BLaER1 treated with 17β-estradiol and CSF1 and Interleukin-3, amounts not matched to agents 10 nM and 100 nM (cell line): Measurements from ENCODE around the gene HRK.

Experiments used
- H3K27ac ChIP-seq, 11 experiments: shearing (Covaris generic); formaldehyde crosslinking; 2 replicates each; pipeline ENCODE4 v1.8.1; 2022
- H3K27me3 ChIP-seq, 11 experiments: shearing (Covaris generic); formaldehyde crosslinking; 2 replicates each; pipeline ENCODE4 v1.8.1; 2022
- H3K36me3 ChIP-seq, 11 experiments: shearing (Covaris generic); formaldehyde crosslinking; 2 replicates each; pipeline ENCODE4 v1.8.1; 2022
- H3K4me1 ChIP-seq, 10 experiments: shearing (Covaris generic); formaldehyde crosslinking; 2 replicates each; pipeline ENCODE4 v1.8.1; 2022
- H3K4me2 ChIP-seq, 11 experiments: shearing (Covaris generic); formaldehyde crosslinking; 2 replicates each; pipeline ENCODE4 v1.8.1; 2022
- H3K4me3 ChIP-seq, 10 experiments: shearing (Covaris generic); formaldehyde crosslinking; 2 replicates each; pipeline ENCODE4 v1.8.1; 2022
- H3K9ac ChIP-seq, 11 experiments: shearing (Covaris generic); formaldehyde crosslinking; 2 replicates each; pipeline ENCODE4 v1.8.1; 2022
- H3K9me3 ChIP-seq, 11 experiments: shearing (Covaris generic); formaldehyde crosslinking; replicated peaks in 1 of 11; 2 replicates each; pipeline ENCODE4 v1.8.1; 2022
- H4K20me1 ChIP-seq, 11 experiments: shearing (Covaris generic); formaldehyde crosslinking; 2 replicates each; pipeline ENCODE4 v1.8.1; 2022
- Cebpa-rat ChIP-seq, 11 experiments: shearing (Covaris generic); IDR thresholded peaks; 2 replicates each; pipeline ENCODE4 v1.8.1; 2022

The HRK gene

GRCh38 chr12:116853507-116853906 is 27.7 kb downstream of the HRK start:
- Histone ChIP-seq H3K4me3 (no peak overlapping the region), H3K36me3 (no peaks in the 10 kb centered on the region), H3K9me3 (no peaks in the 10 kb centered on the region), H3K9ac (no peak overlapping the region), H3K4me2 (peak overlapping the region in 4 of 11 experiments; percentile 14 to 38 (median 28); a peak in 4 of 22 replicates), H3K27ac (no peak overlapping the region), H3K4me1 (peaks cover 12 to 36% (median 27%) of the 10 kb centered on the region in 10 experiments), H3K27me3 (no peaks in the 10 kb centered on the region), H4K20me1 (no peaks in the 10 kb centered on the region; a peak in 1 of 22 replicates)
- TF ChIP-seq Cebpa-rat (IDR thresholded peaks at IDR 0.05) = no peak

- H3K4me3 ChIP-seq = no peak overlapping the region
- no peaks in the 10 kb centered on the region for H3K27me3 ChIP-seq
- H3K36me3 ChIP-seq = no peaks in the 10 kb centered on the region
- TF ChIP-seq Cebpa-rat (IDR thresholded peaks at IDR 0.05) = no peak
- H3K27ac ChIP-seq = no peak overlapping the region
- H4K20me1 ChIP-seq = no peaks in the 10 kb centered on the region; a peak in 1 of 22 replicates
- H3K9me3 ChIP-seq = no peaks in the 10 kb centered on the region
- peaks cover 2 to 24% (median 17%) of the 10 kb centered on the region in 10 experiments for H3K4me1 ChIP-seq
- H3K4me2 ChIP-seq = peak overlapping the region in 3 of 11 experiments; percentile 27 to 49 (median 37); a peak in 2 of 22 replicates
- H3K9ac ChIP-seq = no peak overlapping the region
Measured at GRCh38 chr12:116852303-116852702, 28.9 kb downstream of the HRK start.

- H3K4me3 ChIP-seq = no peak overlapping the region
- H3K9ac ChIP-seq = no peak overlapping the region
- no peak overlapping the region for H3K4me2 ChIP-seq
- H3K27me3 ChIP-seq = no peaks in the 10 kb centered on the region
- no peaks in the 10 kb centered on the region for H4K20me1 ChIP-seq
- peaks cover 0 to 22% (median 15%) of the 10 kb centered on the region in 10 experiments; a peak in 13 of 20 replicates for H3K4me1 ChIP-seq
- no peaks in the 10 kb centered on the region for H3K36me3 ChIP-seq
- TF ChIP-seq Cebpa-rat (IDR thresholded peaks at IDR 0.05) = no peak
- no peaks in the 10 kb centered on the region for H3K9me3 ChIP-seq
- no peak overlapping the region for H3K27ac ChIP-seq
Measured at GRCh38 chr12:116849216-116849615, 32.0 kb downstream of the HRK start.

GRCh38 chr12:116843085-116843484 is 38.2 kb downstream of the HRK start:
- Histone ChIP-seq H3K27ac (no peak overlapping the region), H3K4me2 (no peak overlapping the region), H3K4me3 (no peak overlapping the region), H3K9me3 (no peaks in the 10 kb centered on the region), H3K27me3 (no peaks in the 10 kb centered on the region), H3K4me1 (no peaks in the 10 kb centered on the region), H3K36me3 (0 out of 22 replicates have a peak, but pooled peaks cover 0 to 5% (median 0%) of the 10 kb centered on the region in 11 experiments), H4K20me1 (no peaks in the 10 kb centered on the region), H3K9ac (no peak overlapping the region)
- TF ChIP-seq Cebpa-rat (IDR thresholded peaks at IDR 0.05) = no peak

GRCh38 chr12:116839287-116839830 is 41.9 kb downstream of the HRK start:
- Histone ChIP-seq H3K4me2 (no peak overlapping the region), H3K27me3 (no peaks in the 10 kb centered on the region), H3K4me1 (no peaks in the 10 kb centered on the region), H3K36me3 (peaks cover 0 to 19% (median 0%) of the 10 kb centered on the region in 11 experiments; a peak in 6 of 22 replicates), H3K27ac (no peak overlapping the region), H3K9me3 (0 out of 22 replicates have a peak, but pooled peaks cover 0 to 4% (median 0%) of the 10 kb centered on the region in 11 experiments), H3K9ac (no peak overlapping the region), H3K4me3 (no peak overlapping the region), H4K20me1 (no peaks in the 10 kb centered on the region)
- no peak for TF ChIP-seq Cebpa-rat (IDR thresholded peaks at IDR 0.05)

- Histone ChIP-seq H3K4me1 (peaks cover 0 to 5% (median 0%) of the 10 kb centered on the region in 10 experiments; a peak in 1 of 20 replicates), H3K27ac (no peak overlapping the region), H3K9ac (no peak overlapping the region), H4K20me1 (no peaks in the 10 kb centered on the region), H3K4me3 (no peak overlapping the region), H3K4me2 (no peak overlapping the region), H3K27me3 (no peaks in the 10 kb centered on the region), H3K9me3 (0 out of 22 replicates have a peak, but pooled peaks cover 0 to 4% (median 0%) of the 10 kb centered on the region in 11 experiments), H3K36me3 (peaks cover 0 to 21% (median 0%) of the 10 kb centered on the region in 11 experiments; a peak in 6 of 22 replicates)
- no peak for TF ChIP-seq Cebpa-rat (IDR thresholded peaks at IDR 0.05)
Measured at GRCh38 chr12:116838365-116838764, 42.9 kb downstream of the HRK start.

GRCh38 chr12:116837097-116837496 is 44.1 kb downstream of the HRK start:
- H3K36me3 ChIP-seq = peaks cover 0 to 21% (median 0%) of the 10 kb centered on the region in 11 experiments; a peak in 6 of 22 replicates

GRCh38 chr12:116835484-116835883 is 45.8 kb downstream of the HRK start:
- Histone ChIP-seq H3K9ac (no peak overlapping the region), H3K4me3 (no peak overlapping the region), H3K36me3 (peaks cover 0 to 21% (median 0%) of the 10 kb centered on the region in 11 experiments; a peak in 6 of 22 replicates), H4K20me1 (no peaks in the 10 kb centered on the region), H3K27ac (no peak overlapping the region), H3K27me3 (no peaks in the 10 kb centered on the region), H3K4me1 (peaks cover 0 to 5% (median 0%) of the 10 kb centered on the region in 10 experiments; a peak in 1 of 20 replicates), H3K4me2 (no peak overlapping the region), H3K9me3 (0 out of 22 replicates have a peak, but pooled peaks cover 0 to 4% (median 0%) of the 10 kb centered on the region in 11 experiments)
- no peak for TF ChIP-seq Cebpa-rat (IDR thresholded peaks at IDR 0.05)

More at GRCh38 chr12:116837097-116837496, 44.1 kb downstream of the HRK start:
- Histone ChIP-seq H4K20me1 (no peaks in the 10 kb centered on the region), H3K27me3 (no peaks in the 10 kb centered on the region), H3K4me2 (no peak overlapping the region), H3K4me3 (no peak overlapping the region), H3K9ac (no peak overlapping the region), H3K27ac (no peak overlapping the region), H3K4me1 (peaks cover 0 to 5% (median 0%) of the 10 kb centered on the region in 10 experiments; a peak in 1 of 20 replicates), H3K9me3 (0 out of 22 replicates have a peak, but pooled peaks cover 0 to 4% (median 0%) of the 10 kb centered on the region in 11 experiments)
- TF ChIP-seq Cebpa-rat (IDR thresholded peaks at IDR 0.05) = no peak

- no peak for TF ChIP-seq Cebpa-rat (IDR thresholded peaks at IDR 0.05)
- Histone ChIP-seq H3K4me1 (peaks cover 0 to 5% (median 0%) of the 10 kb centered on the region in 10 experiments; a peak in 1 of 20 replicates), H3K9ac (no peak overlapping the region), H3K36me3 (peaks cover 0 to 21% (median 0%) of the 10 kb centered on the region in 11 experiments; a peak in 6 of 22 replicates), H3K27me3 (no peaks in the 10 kb centered on the region), H3K4me2 (no peak overlapping the region), H3K4me3 (no peak overlapping the region), H3K9me3 (0 out of 22 replicates have a peak, but pooled peaks cover 0 to 4% (median 0%) of the 10 kb centered on the region in 11 experiments), H3K27ac (no peak overlapping the region), H4K20me1 (no peaks in the 10 kb centered on the region)
Measured at GRCh38 chr12:116833474-116833873, 47.8 kb downstream of the HRK start.
